Brain microvascular endothelial cell (primary cell): Measurements from ENCODE around the gene SLC6A5.

Experiments
- DNase-seq: peaks from one replicate; pipeline ENCODE4 v3.0.0-alpha.2; 2020
- H3K27ac ChIP-seq: fragments of 250-450 bp; sonication (Bioruptor Pico); 2 replicates; pipeline ENCODE4 v1.5.1; 2020; ENCODE audit warnings: mild to moderate bottlenecking, moderate library complexity
- H3K27me3 ChIP-seq: fragments of 250-450 bp; sonication (Bioruptor Pico); replicated peaks from 2 replicates; pipeline ENCODE4 v1.5.1; 2020; ENCODE audit warnings: mild to moderate bottlenecking
- H3K36me3 ChIP-seq: fragments of 250-450 bp; sonication (Bioruptor Pico); replicated peaks from 2 replicates; pipeline ENCODE4 v1.5.1; 2020; ENCODE audit warnings: mild to moderate bottlenecking
- H3K4me3 ChIP-seq: 2 replicates; pipeline ENCODE4 v1.5.1; 2011; ENCODE audit warnings: low read depth, mild to moderate bottlenecking, control low read depth, low read length, moderate library complexity
- in situ Hi-C: cut with HindIII; loops from 2 replicates; pipeline ENCODE4 v1.10.0; 2017; ENCODE audit warnings: low sequenced_read_pairs, low pct_ligation_motif_present
- TF ChIP-seq, protein P1 (sequence below): IDR thresholded peaks from 2 replicates; pipeline ENCODE4 v1.5.1; 2011; ENCODE audit warnings: low read depth, mild to moderate bottlenecking, moderate library complexity, low read length, control low read depth, inconsistent platforms; ENCODE audit errors: missing control alignments

Gene SLC6A5

DNA sequence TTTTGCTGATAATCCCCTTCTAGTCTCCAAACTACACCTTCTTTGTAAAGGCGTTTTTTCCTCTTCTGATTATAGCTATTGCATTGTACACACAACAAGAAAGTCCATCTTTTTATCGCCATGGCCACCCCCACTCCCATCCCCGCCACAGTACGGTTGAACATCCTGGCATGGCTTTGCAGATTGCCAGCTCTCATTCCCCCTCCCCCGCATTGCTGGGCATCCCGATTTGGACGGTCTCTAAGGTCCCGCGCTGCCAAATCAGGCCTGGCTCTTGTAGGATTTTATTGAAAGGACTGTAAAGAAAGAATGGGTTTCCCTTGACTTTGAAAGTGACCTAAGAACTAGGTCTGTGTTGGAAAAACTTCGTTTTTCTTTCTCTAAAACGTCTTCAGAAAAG is 916 bp upstream of the SLC6A5 start:
- Histone ChIP-seq H3K36me3 (no peaks in the 10 kb centered on the region), H3K4me3 (no peak overlapping the region), H3K27me3 (peaks cover 78% of the 10 kb centered on the region), H3K27ac (no peak overlapping the region)
- in situ Hi-C loops, result no loop called here
- TF ChIP-seq, protein P1, sequence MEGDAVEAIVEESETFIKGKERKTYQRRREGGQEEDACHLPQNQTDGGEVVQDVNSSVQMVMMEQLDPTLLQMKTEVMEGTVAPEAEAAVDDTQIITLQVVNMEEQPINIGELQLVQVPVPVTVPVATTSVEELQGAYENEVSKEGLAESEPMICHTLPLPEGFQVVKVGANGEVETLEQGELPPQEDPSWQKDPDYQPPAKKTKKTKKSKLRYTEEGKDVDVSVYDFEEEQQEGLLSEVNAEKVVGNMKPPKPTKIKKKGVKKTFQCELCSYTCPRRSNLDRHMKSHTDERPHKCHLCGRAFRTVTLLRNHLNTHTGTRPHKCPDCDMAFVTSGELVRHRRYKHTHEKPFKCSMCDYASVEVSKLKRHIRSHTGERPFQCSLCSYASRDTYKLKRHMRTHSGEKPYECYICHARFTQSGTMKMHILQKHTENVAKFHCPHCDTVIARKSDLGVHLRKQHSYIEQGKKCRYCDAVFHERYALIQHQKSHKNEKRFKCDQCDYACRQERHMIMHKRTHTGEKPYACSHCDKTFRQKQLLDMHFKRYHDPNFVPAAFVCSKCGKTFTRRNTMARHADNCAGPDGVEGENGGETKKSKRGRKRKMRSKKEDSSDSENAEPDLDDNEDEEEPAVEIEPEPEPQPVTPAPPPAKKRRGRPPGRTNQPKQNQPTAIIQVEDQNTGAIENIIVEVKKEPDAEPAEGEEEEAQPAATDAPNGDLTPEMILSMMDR, result no peak
- no peak for DNase-seq

GRCh38 chr11:20600020-20600346 is 575 bp downstream of the SLC6A5 start:
- Histone ChIP-seq H3K36me3 (no peaks in the 10 kb centered on the region), H3K27me3 (peaks cover 90% of the 10 kb centered on the region), H3K27ac (no peak overlapping the region), H3K4me3 (no peak overlapping the region)
- TF ChIP-seq, protein P1, result no peak
- DNase-seq, result no peak
- in situ Hi-C loops, result no loop called here

DNA sequence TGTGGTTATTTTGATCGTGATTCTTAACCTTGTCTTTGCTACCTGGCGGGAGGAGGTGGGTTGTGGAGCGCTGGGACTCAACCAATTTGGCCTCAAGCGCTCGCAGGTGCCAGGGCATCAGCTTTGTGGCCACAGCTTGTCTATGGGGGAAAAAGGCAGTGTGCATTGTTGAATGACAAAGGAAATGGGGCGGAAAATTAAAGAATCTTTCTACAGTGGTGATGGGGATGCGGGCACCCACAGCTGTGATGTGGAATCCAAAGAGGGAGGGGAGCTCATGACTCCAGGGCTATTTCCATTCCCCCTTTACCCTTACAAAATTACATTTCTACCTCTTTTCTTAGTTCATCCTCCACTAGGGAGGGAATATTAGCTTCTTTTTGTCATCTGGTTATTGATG is 1.1 kb downstream of the SLC6A5 start:
- H3K27ac ChIP-seq, result no peak overlapping the region
- no peak overlapping the region for H3K4me3 ChIP-seq
- H3K27me3 ChIP-seq, result peaks cover 96% of the 10 kb centered on the region
- in situ Hi-C loops, result no loop called here
- TF ChIP-seq, protein P1, result no peak
- DNase-seq, result no peak
- no peaks in the 10 kb centered on the region for H3K36me3 ChIP-seq

DNA sequence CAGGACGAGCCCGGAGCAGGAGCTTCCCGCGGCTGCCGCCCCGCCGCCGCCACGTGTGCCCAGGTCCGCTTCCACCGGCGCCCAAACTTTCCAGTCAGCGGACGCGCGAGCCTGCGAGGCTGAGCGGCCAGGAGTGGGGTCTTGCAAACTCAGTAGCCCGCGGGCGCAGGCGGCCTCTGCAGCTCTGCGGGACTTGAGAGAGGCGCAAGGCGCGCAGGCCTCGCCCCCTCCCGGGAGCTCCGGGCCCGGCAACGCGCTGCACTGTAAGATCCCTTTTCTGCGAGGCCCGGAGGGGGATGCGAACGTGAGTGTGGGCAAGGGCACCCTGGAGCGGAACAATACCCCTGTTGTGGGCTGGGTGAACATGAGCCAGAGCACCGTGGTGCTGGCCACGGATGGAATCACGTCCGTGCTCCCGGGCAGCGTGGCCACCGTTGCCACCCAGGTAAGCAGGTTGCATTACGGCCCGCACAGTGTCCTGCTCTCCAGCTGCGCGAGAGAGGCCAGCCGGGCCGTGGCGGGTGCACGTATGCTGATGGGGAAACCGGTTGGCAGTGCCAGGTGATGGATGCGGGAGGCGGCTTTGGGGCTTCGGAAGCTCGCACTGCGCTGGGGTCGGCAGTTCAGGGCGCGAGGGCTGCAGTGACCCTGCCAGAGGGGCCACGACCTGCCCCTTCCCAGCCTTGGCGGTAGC is 2.0 kb downstream of the SLC6A5 start:
- Histone ChIP-seq H3K27me3 (peaks cover 97% of the 10 kb centered on the region), H3K4me3 (no peak overlapping the region), H3K36me3 (no peaks in the 10 kb centered on the region), H3K27ac (no peak overlapping the region)
- in situ Hi-C loops, result no loop called here
- TF ChIP-seq, protein P1, result no peak
- no peak for DNase-seq

DNA sequence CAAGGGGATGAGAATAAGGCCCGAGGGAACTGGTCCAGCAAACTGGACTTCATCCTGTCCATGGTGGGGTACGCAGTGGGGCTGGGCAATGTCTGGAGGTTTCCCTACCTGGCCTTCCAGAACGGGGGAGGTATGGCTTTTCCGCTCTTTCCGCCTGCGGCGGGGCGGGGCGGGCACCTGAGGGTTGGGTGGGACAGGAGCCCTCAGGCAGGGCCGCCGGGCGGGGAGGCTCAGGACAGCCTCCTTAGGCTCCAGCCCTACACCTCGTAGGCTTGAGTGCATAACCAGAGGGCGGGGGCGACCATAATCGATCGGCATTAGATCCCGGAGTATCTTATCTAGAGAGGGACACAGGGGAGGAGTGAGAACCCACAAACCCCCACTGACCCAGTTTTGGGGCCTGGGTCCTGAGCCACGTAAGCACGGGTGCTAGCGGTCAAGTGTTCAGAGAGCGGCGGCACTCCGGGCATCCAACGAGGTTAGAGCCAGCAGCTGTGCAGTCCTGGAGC is 4.9 kb downstream of the SLC6A5 start:
- no peaks in the 10 kb centered on the region for H3K36me3 ChIP-seq
- no peak overlapping the region for H3K27ac ChIP-seq
- H3K4me3 ChIP-seq, result no peak overlapping the region
- TF ChIP-seq, protein P1, result no peak
- in situ Hi-C loops, result no loop called here
- no peak for DNase-seq
- H3K27me3 ChIP-seq, result peaks cover 77% of the 10 kb centered on the region
